Measurements from ENCODE around the gene AMPD1. TPM values are rescaled to one million over a fixed set of nuclear protein-coding genes. Genes with fewer than 3 reads are reported as not detected.

AMPD1 gene
- total RNA-seq, 2 experiments from 2014 or later: 0.23 TPM; not detected in 1

GRCh38 chr1:114638910-114639309 is 56.4 kb downstream of the AMPD1 start:
- Mint-ChIP-seq H3K27ac (no peak overlapping the region), H3K4me1 (no peaks in the 10 kb centered on the region), H3K36me3 (ENCODE audit: low read depth) (no peaks in the 10 kb centered on the region), H3K9me3 (ENCODE audit: low read depth) (no peaks in the 10 kb centered on the region), H3K27me3 (peaks cover under 1% of the 10 kb centered on the region), H3K4me3 (no peak overlapping the region)
- ATAC-seq (no peak), DNase-seq (no peak)
- POLR2A ChIA-PET: no interaction called here
- intact Hi-C loops (cut with DNase I, micrococcal nuclease): no loop called here
- CTCF ChIA-PET: interaction anchor here (0.8 to 1.1 kb wide), 2 partner anchors 11 to 59 kb away, joined by 3 read pairs; no protein-coding TSS in a partner anchor

DNA sequence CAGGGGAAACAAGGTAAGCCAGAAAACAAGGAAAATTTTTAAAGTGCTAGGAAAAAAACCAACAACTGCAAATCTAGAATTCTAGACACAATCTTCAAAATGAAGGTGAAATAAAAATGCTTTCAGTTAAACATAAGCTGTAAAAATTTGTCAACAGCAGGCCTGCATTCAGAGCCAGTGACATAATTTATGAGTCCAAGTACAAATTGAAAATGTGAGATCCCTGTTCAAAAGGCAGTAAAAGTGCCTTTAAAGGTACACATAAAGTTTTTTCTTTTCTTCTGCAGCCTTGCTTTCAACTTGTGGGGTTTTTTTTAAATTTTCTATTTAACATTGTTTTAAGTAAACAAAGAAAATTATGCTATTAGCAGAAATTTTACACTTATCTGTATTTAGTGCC is 62.9 kb downstream of the AMPD1 start:
- DNase-seq (no peak), ATAC-seq (no peak)
- Mint-ChIP-seq H3K4me1 (no peaks in the 10 kb centered on the region), H3K27ac (no peak overlapping the region), H3K36me3 (ENCODE audit: low read depth) (no peaks in the 10 kb centered on the region), H3K4me3 (no peak overlapping the region), H3K27me3 (peaks cover 9% of the 10 kb centered on the region), H3K9me3 (ENCODE audit: low read depth) (no peaks in the 10 kb centered on the region)
- CTCF ChIA-PET: no interaction called here
- intact Hi-C loops (cut with DNase I, micrococcal nuclease): no loop called here
- POLR2A ChIA-PET: interaction anchor here (0.6 kb wide), 1 partner anchor 10 kb away, joined by 7 read pairs; no protein-coding TSS in a partner anchor

GRCh38 chr1:114627107-114627506 is 68.2 kb downstream of the AMPD1 start:
- Mint-ChIP-seq H3K27ac (no peak overlapping the region), H3K9me3 (ENCODE audit: low read depth) (no peaks in the 10 kb centered on the region), H3K4me3 (no peak overlapping the region), H3K27me3 (peaks cover 10% of the 10 kb centered on the region), H3K36me3 (ENCODE audit: low read depth) (no peaks in the 10 kb centered on the region), H3K4me1 (no peaks in the 10 kb centered on the region)
- CTCF ChIA-PET: no interaction called here
- no peak for DNase-seq
- no peak for ATAC-seq
- intact Hi-C loops (cut with DNase I, micrococcal nuclease): no loop called here
- POLR2A ChIA-PET: no interaction called here

GRCh38 chr1:114623364-114623763 is 72.0 kb downstream of the AMPD1 start:
- H3K4me3 Mint-ChIP-seq: no peak overlapping the region
- H3K4me1 Mint-ChIP-seq: no peaks in the 10 kb centered on the region
- ChIA-PET POLR2A (no interaction called here), CTCF (interaction anchor here (0.6 to 1.9 kb wide), 3 partner anchors 10 to 31 kb away, joined by 3 to 4 read pairs (median 3); no protein-coding TSS in a partner anchor)
- H3K36me3 Mint-ChIP-seq (ENCODE audit: low read depth): no peaks in the 10 kb centered on the region
- H3K27me3 Mint-ChIP-seq: peaks cover 7% of the 10 kb centered on the region
- ATAC-seq (no peak), DNase-seq (no peak)
- H3K27ac Mint-ChIP-seq: no peak overlapping the region
- no peaks in the 10 kb centered on the region for H3K9me3 Mint-ChIP-seq (ENCODE audit: low read depth)
- intact Hi-C loops (cut with DNase I, micrococcal nuclease): no loop called here

Other genes starting within 250 kb of the AMPD1 start
- 10 to 100 TPM; 32.5 to 41.6 TPM for gene TRIM33, start 184.3 kb downstream of the AMPD1 start, total RNA-seq
- gene BCAS2, start 113.9 kb downstream of the AMPD1 start, total RNA-seq: 10 to 100 TPM; 54.1 to 54.8 TPM
- gene DENND2C, start 25.5 kb downstream of the AMPD1 start, total RNA-seq: under 1 TPM; 0.65 to 0.73 TPM
- gene NRAS, start 21.2 kb upstream of the AMPD1 start, total RNA-seq: 10 to 100 TPM; 53.0 to 55.0 TPM
- 100 to 1,000 TPM; 458 to 553 TPM for gene CSDE1, start 62.4 kb upstream of the AMPD1 start, total RNA-seq
- 10 to 100 TPM; 56.9 to 67.2 TPM for gene SIKE1, start 85.1 kb upstream of the AMPD1 start, total RNA-seq
- gene SYCP1, start 159.3 kb upstream of the AMPD1 start, total RNA-seq: not detected